Fibroblast of pulmonary artery (primary cell): ENCODE results near the gene MLLT6.

Experiments used
- DNase-seq: peaks from one replicate; pipeline ENCODE4 v3.0.0-alpha.2; 2010; ENCODE audit warnings: low read depth
- H3K4me3 ChIP-seq: replicated peaks from 2 replicates; pipeline ENCODE4 v1.5.1; 2011; ENCODE audit warnings: low read depth, mild to moderate bottlenecking, control low read depth, low read length, moderate library complexity
- TF ChIP-seq, protein P1 (sequence below): IDR thresholded peaks from 2 replicates; pipeline ENCODE4 v1.5.1; 2011; ENCODE audit warnings: mild to moderate bottlenecking, control low read depth, low read length, inconsistent platforms; ENCODE audit errors: missing control alignments

Gene MLLT6

GRCh38 chr17:38704606-38705522, at the start of gene MLLT6:
MLLT6 (plus strand) TSS chr17:38705273; CDS start chr17:38705633, 360 bp downstream.
- peak; percentile 77 for DNase-seq
- peak within 1 kb of the TSS; percentile 77 for H3K4me3 ChIP-seq
- TF ChIP-seq, protein P1, sequence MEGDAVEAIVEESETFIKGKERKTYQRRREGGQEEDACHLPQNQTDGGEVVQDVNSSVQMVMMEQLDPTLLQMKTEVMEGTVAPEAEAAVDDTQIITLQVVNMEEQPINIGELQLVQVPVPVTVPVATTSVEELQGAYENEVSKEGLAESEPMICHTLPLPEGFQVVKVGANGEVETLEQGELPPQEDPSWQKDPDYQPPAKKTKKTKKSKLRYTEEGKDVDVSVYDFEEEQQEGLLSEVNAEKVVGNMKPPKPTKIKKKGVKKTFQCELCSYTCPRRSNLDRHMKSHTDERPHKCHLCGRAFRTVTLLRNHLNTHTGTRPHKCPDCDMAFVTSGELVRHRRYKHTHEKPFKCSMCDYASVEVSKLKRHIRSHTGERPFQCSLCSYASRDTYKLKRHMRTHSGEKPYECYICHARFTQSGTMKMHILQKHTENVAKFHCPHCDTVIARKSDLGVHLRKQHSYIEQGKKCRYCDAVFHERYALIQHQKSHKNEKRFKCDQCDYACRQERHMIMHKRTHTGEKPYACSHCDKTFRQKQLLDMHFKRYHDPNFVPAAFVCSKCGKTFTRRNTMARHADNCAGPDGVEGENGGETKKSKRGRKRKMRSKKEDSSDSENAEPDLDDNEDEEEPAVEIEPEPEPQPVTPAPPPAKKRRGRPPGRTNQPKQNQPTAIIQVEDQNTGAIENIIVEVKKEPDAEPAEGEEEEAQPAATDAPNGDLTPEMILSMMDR, result no peak

DNA sequence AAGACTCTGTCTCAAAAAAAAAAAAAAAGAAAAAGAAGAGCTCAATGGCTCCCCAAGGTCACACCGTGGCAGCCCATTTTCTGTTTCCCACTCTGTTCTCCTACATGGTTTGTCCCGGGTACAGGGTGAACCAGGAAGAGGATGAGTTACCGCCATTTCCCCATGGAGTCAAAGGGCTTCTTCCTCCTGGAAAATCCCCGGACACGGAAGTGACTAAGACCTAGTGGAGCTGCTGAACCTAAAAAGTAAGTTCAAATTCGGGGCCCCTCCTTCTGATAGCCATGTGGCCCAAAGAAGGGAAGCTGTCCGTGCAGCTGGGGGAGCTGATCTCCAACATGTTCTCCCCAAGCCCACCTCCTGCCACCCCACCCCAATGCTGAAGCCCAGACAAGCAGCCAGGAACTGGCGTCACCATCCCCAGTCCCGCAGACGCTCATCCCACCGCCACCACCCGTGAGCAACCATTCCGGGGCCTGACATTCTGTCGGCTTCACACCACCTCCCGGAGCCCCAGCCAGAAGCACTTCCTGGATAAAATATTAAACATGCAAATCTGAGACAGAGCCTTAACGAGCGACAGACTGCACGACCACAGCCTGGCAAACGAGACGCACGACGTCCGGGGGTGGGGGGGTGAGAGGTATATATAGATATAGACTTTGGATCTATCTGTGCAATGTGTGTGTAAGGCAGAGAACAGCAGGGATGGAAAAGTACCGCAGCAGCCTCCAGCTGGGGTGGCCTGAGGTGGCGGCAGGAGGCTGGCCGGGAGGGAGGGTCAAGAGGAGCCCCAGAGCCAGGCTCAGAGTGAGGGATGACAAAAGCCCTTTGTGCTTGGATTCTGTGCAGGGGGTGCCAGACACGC, 47.9 kb upstream of the MLLT6 start:
- TF ChIP-seq, protein P1, result no peak
- H3K4me3 ChIP-seq, result no peak overlapping the region
- DNase-seq, result no peak

DNA sequence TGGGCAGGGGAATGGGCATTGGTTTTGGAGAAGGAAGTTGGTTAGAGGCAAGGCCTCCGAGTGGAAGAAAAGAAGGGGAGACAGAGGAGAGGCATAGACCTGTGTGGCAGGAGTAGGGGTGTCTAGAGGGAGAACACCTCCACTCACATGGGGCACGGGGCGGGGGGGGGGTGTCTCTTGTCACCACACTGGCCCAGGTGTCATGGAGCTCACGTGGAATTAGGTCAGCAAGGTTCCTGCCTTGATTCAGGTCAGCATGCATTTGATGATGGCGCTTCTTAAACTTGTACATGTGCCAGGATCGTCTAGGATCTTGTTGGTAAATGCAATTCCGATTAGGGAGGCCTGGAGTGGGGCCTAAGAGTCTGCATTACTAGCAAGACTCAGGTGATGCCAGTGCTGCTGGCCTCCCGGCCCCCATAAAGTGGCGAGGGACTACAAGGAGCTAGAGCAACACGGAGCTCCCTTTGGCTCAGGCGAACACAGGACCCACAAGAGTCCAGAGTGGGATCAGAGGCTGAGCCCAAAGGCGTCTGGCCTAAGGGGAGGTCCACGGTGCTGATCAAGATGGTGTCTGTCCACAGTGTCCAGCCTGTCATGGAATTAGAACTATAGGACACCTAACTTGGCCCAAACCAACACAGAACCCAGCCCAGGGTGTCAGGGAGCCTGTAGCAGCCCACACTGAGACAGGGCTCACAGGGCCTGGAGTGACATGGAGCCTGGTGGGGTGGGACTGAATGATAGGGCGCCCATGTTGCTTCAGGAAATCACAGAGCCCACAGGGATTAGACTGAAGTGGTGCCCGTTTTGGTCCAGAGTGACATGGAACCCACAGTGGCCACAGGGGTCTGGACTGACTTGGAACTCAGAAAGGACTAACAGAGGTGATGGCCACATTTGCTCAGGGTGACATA, 47.0 kb upstream of the MLLT6 start:
- TF ChIP-seq, protein P1, result no peak
- no peak overlapping the region for H3K4me3 ChIP-seq
- DNase-seq, result no peak

- TF ChIP-seq, protein P1, result no peak
- no peak for DNase-seq
- H3K4me3 ChIP-seq, result no peak overlapping the region
Observed at GRCh38 chr17:38658741-38659345, 46.2 kb upstream of the MLLT6 start.

DNA sequence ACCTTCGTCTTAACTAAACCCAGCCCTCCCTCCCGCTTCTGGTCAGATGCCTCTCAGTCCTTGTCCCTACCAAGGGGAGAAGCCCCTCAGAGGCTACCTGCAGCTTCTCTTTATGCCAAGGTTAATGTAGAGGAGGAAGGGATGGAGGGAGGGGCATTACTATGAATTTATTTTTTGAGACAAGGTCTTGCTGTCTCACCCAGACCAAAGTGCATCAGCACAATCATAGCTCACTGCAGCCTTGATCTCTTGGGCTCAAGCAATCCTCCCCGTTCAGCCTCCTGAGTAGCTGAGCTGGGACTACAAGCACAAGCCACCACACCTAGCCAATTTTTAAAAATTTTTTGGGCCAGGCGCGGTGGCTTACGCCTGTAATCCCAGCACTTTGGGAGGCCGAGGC, 45.7 kb upstream of the MLLT6 start:
- TF ChIP-seq, protein P1, result no peak
- H3K4me3 ChIP-seq, result no peak overlapping the region
- DNase-seq, result no peak
